Ascending aorta (tissue), 2 donors: ENCODE data around the gene LBP. TPM values are rescaled to one million over a fixed set of nuclear protein-coding genes. Genes with fewer than 3 reads are reported as not detected.
A peak's percentile ranks its signal among the peaks of the same experiment; 100 is the strongest.
"Not testable (repeated sequence)": the region's sequence is repeated elsewhere in the genome, so short reads cannot be mapped to it uniquely, and the experiment has no call there.

Experiments
- DNase-seq, 2 donors: peaks; one replicate each; pipeline ENCODE4 v3.0.0-alpha.2; 2019; ENCODE audit warnings: low spot score in 2 of 2
- H3K27ac ChIP-seq, 2 donors: fragments of 200-600 bp; sonication (generic); one replicate each; pipeline ENCODE4 v1.5.1; 2016 to 2017; ENCODE audit warnings: mild to moderate bottlenecking in 1 of 2
- H3K27me3 ChIP-seq: fragments of 200-600 bp; sonication (generic); one replicate; pipeline ENCODE4 v1.5.1; 2017
- H3K36me3 ChIP-seq, 2 donors: fragments of 200-600 bp; sonication (generic); one replicate each; pipeline ENCODE4 v1.5.1; 2016
- H3K4me1 ChIP-seq, 2 donors: fragments of 200-600 bp; sonication (generic); one replicate each; pipeline ENCODE4 v1.5.1; 2016 to 2017; ENCODE audit warnings: mild to moderate bottlenecking in 1 of 2
- H3K4me3 ChIP-seq, 2 donors: fragments of 200-600 bp; sonication (generic); one replicate each; pipeline ENCODE4 v1.5.1; 2016 to 2017; ENCODE audit warnings: mild to moderate bottlenecking in 1 of 2
- H3K9me3 ChIP-seq, 2 donors: fragments of 200-600 bp; sonication (generic); one replicate each; pipeline ENCODE4 v1.5.1; 2016
- intact Hi-C: fragments of 100-400 bp; cut with DNase I; formaldehyde crosslinking; loops from one replicate; pipeline ENCODE4 v1.15.1; 2023
- total RNA-seq: library from RNA; depleted of rRNA; stranded (reverse); fragments of >200 nt; gene quantifications from one replicate; pipeline ENCODE4 v1.1.0, GENCODE V29; 2016
- TF ChIP-seq, protein P1 (sequence below), 3 experiments: fragments of 200-600 bp in 2 of 3; fragments of 450-650 bp in 1 of 3; sonication (generic) in 2 of 3; IDR thresholded peaks; one replicate each; pipeline ENCODE4 v1.5.1; 2016 to 2019; ENCODE audit warnings: antibody characterized with exemption in 3 of 3, mild to moderate bottlenecking in 1 of 3, moderate library complexity in 1 of 3

Gene LBP
- total RNA-seq, 1 donor from 2014 or later, result 18.8 TPM

DNA sequence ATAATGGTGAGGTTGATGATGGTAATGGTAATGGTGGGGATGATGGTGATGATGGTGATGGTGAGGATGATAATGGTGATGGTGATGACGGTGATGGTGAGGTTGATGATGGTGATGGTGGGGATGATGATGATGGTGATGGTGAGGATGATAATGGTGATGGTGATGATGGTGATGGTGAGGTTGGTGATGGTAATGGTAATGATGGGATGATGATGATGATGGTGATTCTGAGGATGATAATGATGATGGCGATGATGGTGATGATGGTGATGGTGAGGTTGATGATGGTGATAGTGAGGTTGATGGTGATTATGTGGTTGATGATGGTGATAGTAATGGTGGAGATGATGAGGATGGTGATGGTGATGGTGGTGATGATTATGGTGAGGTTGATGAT is 32.6 kb upstream of the LBP start:
- intact Hi-C loops, result no loop called here
- H3K27ac ChIP-seq, result no peak overlapping the region
- TF ChIP-seq, protein P1, sequence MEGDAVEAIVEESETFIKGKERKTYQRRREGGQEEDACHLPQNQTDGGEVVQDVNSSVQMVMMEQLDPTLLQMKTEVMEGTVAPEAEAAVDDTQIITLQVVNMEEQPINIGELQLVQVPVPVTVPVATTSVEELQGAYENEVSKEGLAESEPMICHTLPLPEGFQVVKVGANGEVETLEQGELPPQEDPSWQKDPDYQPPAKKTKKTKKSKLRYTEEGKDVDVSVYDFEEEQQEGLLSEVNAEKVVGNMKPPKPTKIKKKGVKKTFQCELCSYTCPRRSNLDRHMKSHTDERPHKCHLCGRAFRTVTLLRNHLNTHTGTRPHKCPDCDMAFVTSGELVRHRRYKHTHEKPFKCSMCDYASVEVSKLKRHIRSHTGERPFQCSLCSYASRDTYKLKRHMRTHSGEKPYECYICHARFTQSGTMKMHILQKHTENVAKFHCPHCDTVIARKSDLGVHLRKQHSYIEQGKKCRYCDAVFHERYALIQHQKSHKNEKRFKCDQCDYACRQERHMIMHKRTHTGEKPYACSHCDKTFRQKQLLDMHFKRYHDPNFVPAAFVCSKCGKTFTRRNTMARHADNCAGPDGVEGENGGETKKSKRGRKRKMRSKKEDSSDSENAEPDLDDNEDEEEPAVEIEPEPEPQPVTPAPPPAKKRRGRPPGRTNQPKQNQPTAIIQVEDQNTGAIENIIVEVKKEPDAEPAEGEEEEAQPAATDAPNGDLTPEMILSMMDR (IDR thresholded peaks at IDR 0.05), result no peak
- no peak overlapping the region for H3K4me3 ChIP-seq
- H3K27me3 ChIP-seq, result no peaks in the 10 kb centered on the region
- DNase-seq, result no peak
- H3K36me3 ChIP-seq, result no peaks in the 10 kb centered on the region
- no peaks in the 10 kb centered on the region for H3K4me1 ChIP-seq
- H3K9me3 ChIP-seq, result no peaks in the 10 kb centered on the region

- H3K4me1 ChIP-seq, H3K9me3 ChIP-seq, H3K27ac ChIP-seq, DNase-seq, H3K36me3 ChIP-seq, intact Hi-C loops, H3K4me3 ChIP-seq, H3K27me3 ChIP-seq: not testable (repeated sequence)
Observed at GRCh38 chr20:38314350-38314749, 31.9 kb upstream of the LBP start.

- Histone ChIP-seq H3K9me3 (no peaks in the 10 kb centered on the region), H3K4me1 (no peaks in the 10 kb centered on the region), H3K4me3 (no peak overlapping the region), H3K27ac (no peak overlapping the region), H3K36me3 (no peaks in the 10 kb centered on the region), H3K27me3 (no peaks in the 10 kb centered on the region)
- TF ChIP-seq, protein P1 (IDR thresholded peaks at IDR 0.05), result peak in 1 of 3 experiments; percentile 22
- intact Hi-C loops, result no loop called here
- no peak for DNase-seq
Observed at GRCh38 chr20:38315290-38315966, 30.9 kb upstream of the LBP start.

GRCh38 chr20:38316341-38316740 is 29.9 kb upstream of the LBP start:
- intact Hi-C loops, result no loop called here
- DNase-seq, result no peak
- H3K27me3 ChIP-seq, result no peaks in the 10 kb centered on the region
- no peak overlapping the region for H3K27ac ChIP-seq
- TF ChIP-seq, protein P1 (IDR thresholded peaks at IDR 0.05), result no peak
- no peaks in the 10 kb centered on the region for H3K4me1 ChIP-seq
- no peak overlapping the region for H3K4me3 ChIP-seq
- no peaks in the 10 kb centered on the region for H3K9me3 ChIP-seq
- H3K36me3 ChIP-seq, result no peaks in the 10 kb centered on the region

DNA sequence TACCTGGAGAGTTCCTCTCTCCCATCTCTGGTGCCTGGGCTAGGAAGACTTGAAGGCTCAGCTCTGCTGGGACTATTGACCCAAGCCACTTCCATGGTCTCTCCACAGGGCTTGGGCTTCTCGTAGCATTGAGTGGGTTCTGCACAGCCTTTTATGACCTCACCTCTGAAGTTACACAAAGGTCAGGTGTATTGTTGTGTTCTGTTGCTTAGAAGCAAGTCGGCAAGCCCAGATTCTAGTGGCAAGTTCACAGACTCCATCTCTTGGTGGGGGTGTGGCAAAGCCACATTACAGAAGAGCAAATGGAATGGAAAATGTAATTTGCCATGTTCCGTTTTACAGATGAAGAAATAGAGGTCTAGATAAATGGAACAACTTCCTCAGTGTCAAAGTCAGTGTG is 28.9 kb upstream of the LBP start:
- intact Hi-C loops, result no loop called here
- DNase-seq, result no peak
- H3K36me3 ChIP-seq, result no peaks in the 10 kb centered on the region
- H3K9me3 ChIP-seq, result no peaks in the 10 kb centered on the region
- H3K4me3 ChIP-seq, result no peak overlapping the region
- TF ChIP-seq, protein P1 (IDR thresholded peaks at IDR 0.05), result no peak
- no peak overlapping the region for H3K27ac ChIP-seq
- no peaks in the 10 kb centered on the region for H3K4me1 ChIP-seq
- H3K27me3 ChIP-seq, result no peaks in the 10 kb centered on the region

DNA sequence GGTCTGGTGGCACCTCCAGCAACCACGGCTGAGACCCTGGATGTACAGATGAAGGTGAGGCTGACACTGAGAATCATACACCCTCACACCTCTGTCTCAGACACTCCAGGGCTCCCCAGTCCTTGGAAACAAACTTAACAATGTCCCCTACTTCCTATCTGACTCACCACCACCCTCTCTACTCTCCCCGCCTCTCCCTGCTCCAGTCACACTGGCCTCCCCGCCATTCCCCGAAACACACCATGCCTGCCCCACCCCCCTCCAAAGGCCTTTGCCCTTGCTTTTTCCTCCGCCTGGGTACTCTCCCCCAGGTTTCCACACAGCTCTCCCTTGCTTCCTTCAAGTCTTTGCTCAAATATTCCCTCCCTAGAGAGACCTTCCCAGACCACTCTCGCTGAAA is 26.1 kb upstream of the LBP start:
- DNase-seq, result no peak
- H3K4me1 ChIP-seq, result no peaks in the 10 kb centered on the region
- H3K36me3 ChIP-seq, result no peaks in the 10 kb centered on the region
- intact Hi-C loops, result loop anchor here (5.0 kb wide), 1 partner anchor 258 kb away; no protein-coding TSS in a partner anchor
- H3K27ac ChIP-seq, result no peak overlapping the region
- no peaks in the 10 kb centered on the region for H3K9me3 ChIP-seq
- H3K27me3 ChIP-seq, result no peaks in the 10 kb centered on the region
- H3K4me3 ChIP-seq, result no peak overlapping the region
- TF ChIP-seq, protein P1 (IDR thresholded peaks at IDR 0.05), result no peak
